ENCODE data around the gene BCL11B. TPM values are rescaled to one million over a fixed set of nuclear protein-coding genes. Genes with fewer than 3 reads are reported as not detected.

The BCL11B gene
- polyA plus RNA-seq, 3 donors: 0.01 TPM; not detected in 2

- Histone ChIP-seq H3K27ac (ENCODE audit: low read depth in 1 of 2, low read length in 2 of 2) (no peak overlapping the region), H3K4me1 (ENCODE audit: control insufficient read depth in 1 of 2, insufficient read depth in 2 of 2, low read length in 2 of 2) (no peaks in the 10 kb centered on the region), H3K9me3 (replicated peaks in 1 of 2; ENCODE audit: control insufficient read depth in 1 of 2, insufficient read depth in 1 of 2, low read length in 2 of 2) (no peaks in the 10 kb centered on the region), H3K79me2 (ENCODE audit: insufficient read depth, low read length) (no peaks in the 10 kb centered on the region), H2AFZ (ENCODE audit: insufficient read depth, low read depth, low read length, poor library complexity, severe bottlenecking) (no peak overlapping the region), H3K27me3 (ENCODE audit: control insufficient read depth in 2 of 2, insufficient read depth in 2 of 2, low read length in 2 of 2) (peaks cover 0 to 6% of the 10 kb centered on the region in 2 donors), H3K4me3 (replicated peaks in 1 of 3; ENCODE audit: low read depth in 2 of 3, low read length in 3 of 3) (no peak overlapping the region), H3K4me2 (replicated peaks; ENCODE audit: extremely low read depth, low read length, poor library complexity, severe bottlenecking) (no peak overlapping the region), H3K36me3 (replicated peaks in 1 of 2; ENCODE audit: control insufficient read depth in 1 of 2, insufficient read depth in 2 of 2, low read length in 2 of 2) (no peaks in the 10 kb centered on the region), H4K20me1 (ENCODE audit: insufficient read depth, low read length) (no peaks in the 10 kb centered on the region), H3K9ac (ENCODE audit: insufficient read depth, low read length, poor library complexity, severe bottlenecking) (no peak overlapping the region)
- H3K4me1 Mint-ChIP-seq: no peaks in the 10 kb centered on the region
- DNase-seq: no peak
- H3K4me3 Mint-ChIP-seq: no peak overlapping the region
- H3K9me3 Mint-ChIP-seq: no peaks in the 10 kb centered on the region
- intact Hi-C loops (cut with micrococcal nuclease): no loop called here
- no peak overlapping the region for H3K27ac Mint-ChIP-seq
- H3K27me3 Mint-ChIP-seq (ENCODE audit: low read depth in 3 of 3): peaks cover 2 to 18% (median 9%) of the 10 kb centered on the region in 3 donors
- TF ChIP-seq CTCF (IDR thresholded peaks at IDR 0.05): no peak
- no peaks in the 10 kb centered on the region for H3K36me3 Mint-ChIP-seq
- WGBS (ENCODE audit: insufficient coverage): 57% methylated on average over 1 of the region's 3 CpGs
These were observed 47.0 kb downstream of the BCL11B start for GRCh38 chr14:99224948-99225347.

GRCh38 chr14:99224116-99224910 is 47.7 kb downstream of the BCL11B start:
- no peaks in the 10 kb centered on the region for H3K79me2 ChIP-seq (ENCODE audit: insufficient read depth, low read length)
- DNase-seq: no peak
- Mint-ChIP-seq H3K27ac (no peak overlapping the region), H3K4me1 (no peaks in the 10 kb centered on the region), H3K27me3 (ENCODE audit: low read depth in 3 of 3) (peaks cover 0 to 13% (median 9%) of the 10 kb centered on the region in 3 donors), H3K9me3 (no peaks in the 10 kb centered on the region), H3K4me3 (no peak overlapping the region), H3K36me3 (no peaks in the 10 kb centered on the region)
- H3K9ac ChIP-seq (ENCODE audit: insufficient read depth, low read length, poor library complexity, severe bottlenecking): no peak overlapping the region
- H3K27me3 ChIP-seq (ENCODE audit: control insufficient read depth in 2 of 2, insufficient read depth in 2 of 2, low read length in 2 of 2): no peaks in the 10 kb centered on the region
- H2AFZ ChIP-seq (ENCODE audit: insufficient read depth, low read depth, low read length, poor library complexity, severe bottlenecking): no peak overlapping the region
- H3K4me3 ChIP-seq (replicated peaks in 1 of 3; ENCODE audit: low read depth in 2 of 3, low read length in 3 of 3): no peak overlapping the region
- no peak for TF ChIP-seq CTCF (IDR thresholded peaks at IDR 0.05)
- intact Hi-C loops (cut with micrococcal nuclease): no loop called here
- no peaks in the 10 kb centered on the region for H3K36me3 ChIP-seq (replicated peaks in 1 of 2; ENCODE audit: control insufficient read depth in 1 of 2, insufficient read depth in 2 of 2, low read length in 2 of 2)
- no peaks in the 10 kb centered on the region for H3K4me1 ChIP-seq (ENCODE audit: control insufficient read depth in 1 of 2, insufficient read depth in 2 of 2, low read length in 2 of 2)
- H3K4me2 ChIP-seq (replicated peaks; ENCODE audit: extremely low read depth, low read length, poor library complexity, severe bottlenecking): no peak overlapping the region
- H4K20me1 ChIP-seq (ENCODE audit: insufficient read depth, low read length): no peaks in the 10 kb centered on the region
- WGBS (ENCODE audit: insufficient coverage): 44% methylated on average over 5 of the region's 12 CpGs
- H3K27ac ChIP-seq (ENCODE audit: low read depth in 1 of 2, low read length in 2 of 2): no peak overlapping the region
- no peaks in the 10 kb centered on the region for H3K9me3 ChIP-seq (replicated peaks in 1 of 2; ENCODE audit: control insufficient read depth in 1 of 2, insufficient read depth in 1 of 2, low read length in 2 of 2)
